Endodermal cell (in vitro differentiated cells): ENCODE results near the gene NDFIP2. TPM values are rescaled to one million over a fixed set of nuclear protein-coding genes. Genes with fewer than 3 reads are reported as not detected.

Experiments
- DNase-seq: peaks from one replicate; pipeline ENCODE4 v3.0.0-alpha.2; 2017
- H3K27ac ChIP-seq: 2 replicates; pipeline ENCODE4 v1.5.1; 2013; ENCODE audit warnings: mild to moderate bottlenecking, low read depth, low read length, moderate library complexity
- H3K27me3 ChIP-seq: 2 replicates; pipeline ENCODE4 v1.6.1; 2013; ENCODE audit warnings: mild to moderate bottlenecking, low read length, moderate library complexity; ENCODE audit not compliant: insufficient read depth, control insufficient read depth, poor library complexity, severe bottlenecking
- H3K36me3 ChIP-seq: 2 replicates; pipeline ENCODE4 v1.7.0; 2013; ENCODE audit warnings: mild to moderate bottlenecking, low read length, moderate library complexity; ENCODE audit not compliant: control insufficient read depth, insufficient read depth
- H3K4me1 ChIP-seq: one replicate; pipeline ENCODE4 v1.7.0; 2013; ENCODE audit warnings: low read length; ENCODE audit not compliant: control insufficient read depth, insufficient read depth
- H3K4me3 ChIP-seq: 2 replicates; pipeline ENCODE4 v1.5.1; 2013; ENCODE audit warnings: mild to moderate bottlenecking, low read length, moderate library complexity
- H3K9ac ChIP-seq: 2 replicates; pipeline ENCODE4 v1.6.1; 2013; ENCODE audit warnings: mild to moderate bottlenecking, low read length, moderate library complexity; ENCODE audit not compliant: poor library complexity, severe bottlenecking; ENCODE audit errors: extremely low read depth
- H3K9me3 ChIP-seq: 2 replicates; pipeline ENCODE4 v1.6.1; 2013; ENCODE audit warnings: mild to moderate bottlenecking, low read length, moderate library complexity; ENCODE audit not compliant: control insufficient read depth
- H3K27ac Mint-ChIP-seq: 2 replicates; pipeline ENCODE4 v1.8.0; 2020; ENCODE audit warnings: mixed read lengths
- H3K27me3 Mint-ChIP-seq: 2 replicates; pipeline ENCODE4 v1.8.0; 2021; ENCODE audit warnings: mild to moderate bottlenecking, mixed read lengths; ENCODE audit not compliant: insufficient read depth
- H3K36me3 Mint-ChIP-seq: 2 replicates; pipeline ENCODE4 v1.8.0; 2020; ENCODE audit warnings: low read depth, mixed read lengths
- H3K4me1 Mint-ChIP-seq: 2 replicates; pipeline ENCODE4 v1.8.0; 2020; ENCODE audit warnings: mixed read lengths
- H3K4me3 Mint-ChIP-seq: 2 replicates; pipeline ENCODE4 v1.8.0; 2020; ENCODE audit warnings: mild to moderate bottlenecking, moderate library complexity, mixed read lengths
- H3K9me3 Mint-ChIP-seq: 2 replicates; pipeline ENCODE4 v1.8.0; 2020; ENCODE audit warnings: mild to moderate bottlenecking, mixed read lengths
- WGBS, 2 experiments: methylation state at CpG; one replicate each; pipeline versions ENCODE4 v1.1.5 to v1.1.7; 2013; ENCODE audit warnings: missing lambda C conversion rate in 2 of 2, mixed read lengths in 1 of 2; ENCODE audit not compliant: insufficient coverage in 1 of 2, insufficient read length in 1 of 2; 5-methylcytosine and 5-hydroxymethylcytosine counted together
- total RNA-seq, 2 donors: library from RNA; stranded (reverse); fragmentation: NEBNext Ultra II Directional in 1 of 2; extraction: Animal tissue kit (Norgen Biotek cat#: 25700) in 1 of 2; gene quantifications; 2 replicates in 1 of 2; 3 replicates in 1 of 2; pipeline ENCODE4 v1.2.1, GENCODE V29; 2021
- TF ChIP-seq, protein P1 (sequence below): fragments of 200-600 bp; sonication (generic); conservative IDR thresholded peaks from 2 replicates; pipeline ENCODE4 v1.5.0; 2021; ENCODE audit warnings: antibody characterized with exemption, mild to moderate bottlenecking

Gene NDFIP2
- total RNA-seq, 2 donors from 2014 or later = 27.9 to 29.2 TPM

- Mint-ChIP-seq H3K4me3 (no peak overlapping the region), H3K9me3 (no peaks in the 10 kb centered on the region), H3K27ac (no peak overlapping the region), H3K36me3 (no peaks in the 10 kb centered on the region), H3K4me1 (peaks cover 9% of the 10 kb centered on the region), H3K27me3 (no peaks in the 10 kb centered on the region)
- WGBS, 2 experiments = 83 to 95% methylated on average over 3 of the region's 3 CpGs
- H3K36me3 ChIP-seq = no peaks in the 10 kb centered on the region
- H3K27me3 ChIP-seq = no peaks in the 10 kb centered on the region
- H3K4me1 ChIP-seq = no peaks in the 10 kb centered on the region
- H3K9ac ChIP-seq = no peak overlapping the region
- no peak overlapping the region for H3K27ac ChIP-seq
- H3K4me3 ChIP-seq = no peak overlapping the region
- TF ChIP-seq, protein P1, sequence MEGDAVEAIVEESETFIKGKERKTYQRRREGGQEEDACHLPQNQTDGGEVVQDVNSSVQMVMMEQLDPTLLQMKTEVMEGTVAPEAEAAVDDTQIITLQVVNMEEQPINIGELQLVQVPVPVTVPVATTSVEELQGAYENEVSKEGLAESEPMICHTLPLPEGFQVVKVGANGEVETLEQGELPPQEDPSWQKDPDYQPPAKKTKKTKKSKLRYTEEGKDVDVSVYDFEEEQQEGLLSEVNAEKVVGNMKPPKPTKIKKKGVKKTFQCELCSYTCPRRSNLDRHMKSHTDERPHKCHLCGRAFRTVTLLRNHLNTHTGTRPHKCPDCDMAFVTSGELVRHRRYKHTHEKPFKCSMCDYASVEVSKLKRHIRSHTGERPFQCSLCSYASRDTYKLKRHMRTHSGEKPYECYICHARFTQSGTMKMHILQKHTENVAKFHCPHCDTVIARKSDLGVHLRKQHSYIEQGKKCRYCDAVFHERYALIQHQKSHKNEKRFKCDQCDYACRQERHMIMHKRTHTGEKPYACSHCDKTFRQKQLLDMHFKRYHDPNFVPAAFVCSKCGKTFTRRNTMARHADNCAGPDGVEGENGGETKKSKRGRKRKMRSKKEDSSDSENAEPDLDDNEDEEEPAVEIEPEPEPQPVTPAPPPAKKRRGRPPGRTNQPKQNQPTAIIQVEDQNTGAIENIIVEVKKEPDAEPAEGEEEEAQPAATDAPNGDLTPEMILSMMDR = peak; percentile 31
- no peaks in the 10 kb centered on the region for H3K9me3 ChIP-seq
- no peak for DNase-seq
Measured at GRCh38 chr13:79502859-79503468, 22.0 kb downstream of the NDFIP2 start.

DNA sequence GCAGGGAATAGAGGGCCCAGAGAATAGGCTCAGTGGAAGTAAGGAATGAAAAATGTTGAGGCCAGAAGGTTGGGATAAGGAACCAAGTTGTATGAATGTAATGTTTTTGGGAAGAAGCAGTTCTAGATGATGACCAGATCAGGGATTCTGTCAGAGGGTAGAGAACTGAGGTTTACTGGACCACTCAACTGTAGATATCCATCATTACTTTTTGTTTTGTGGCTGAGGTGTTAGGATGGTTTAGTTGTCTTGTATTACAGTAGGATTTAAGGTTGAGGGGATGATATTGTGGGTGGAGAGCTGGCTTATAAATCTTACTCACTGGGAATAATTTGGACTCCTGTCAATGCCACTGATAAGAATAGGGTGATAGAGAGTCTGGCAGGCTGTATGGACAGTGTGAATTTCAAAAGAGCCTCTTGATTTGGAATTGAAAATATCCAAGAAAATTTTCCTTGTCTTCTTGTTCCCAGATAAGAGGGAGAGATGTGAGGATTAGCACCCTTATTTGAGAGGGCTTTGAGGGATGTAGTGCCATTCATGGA is 22.6 kb downstream of the NDFIP2 start:
- H3K27ac Mint-ChIP-seq = no peak overlapping the region
- H3K9me3 Mint-ChIP-seq = no peaks in the 10 kb centered on the region
- Histone ChIP-seq H3K27me3 (no peaks in the 10 kb centered on the region), H3K4me3 (no peak overlapping the region), H3K9me3 (no peaks in the 10 kb centered on the region), H3K9ac (no peak overlapping the region), H3K4me1 (no peaks in the 10 kb centered on the region), H3K27ac (no peak overlapping the region), H3K36me3 (no peaks in the 10 kb centered on the region)
- H3K36me3 Mint-ChIP-seq = no peaks in the 10 kb centered on the region
- TF ChIP-seq, protein P1 = peak; percentile 2
- no peaks in the 10 kb centered on the region for H3K27me3 Mint-ChIP-seq
- no peak overlapping the region for H3K4me3 Mint-ChIP-seq
- peaks cover 9% of the 10 kb centered on the region for H3K4me1 Mint-ChIP-seq
- no peak for DNase-seq

- Histone ChIP-seq H3K36me3 (no peaks in the 10 kb centered on the region), H3K4me3 (no peak overlapping the region), H3K27ac (no peak overlapping the region), H3K9me3 (no peaks in the 10 kb centered on the region), H3K4me1 (no peaks in the 10 kb centered on the region), H3K9ac (no peak overlapping the region), H3K27me3 (no peaks in the 10 kb centered on the region)
- peaks cover 2% of the 10 kb centered on the region for H3K36me3 Mint-ChIP-seq
- no peaks in the 10 kb centered on the region for H3K9me3 Mint-ChIP-seq
- no peak for DNase-seq
- H3K27me3 Mint-ChIP-seq = no peaks in the 10 kb centered on the region
- WGBS, 2 experiments = 90 to 96% methylated on average over 3 to 6 of the region's 6 CpGs
- TF ChIP-seq, protein P1 = no peak
- H3K27ac Mint-ChIP-seq = no peak overlapping the region
- H3K4me3 Mint-ChIP-seq = no peak overlapping the region
- peaks cover 9% of the 10 kb centered on the region for H3K4me1 Mint-ChIP-seq
Measured at GRCh38 chr13:79508224-79508961, 27.4 kb downstream of the NDFIP2 start.
